B cell (primary cell): Measurements from ENCODE around the gene HERPUD1. TPM values are rescaled to one million over a fixed set of nuclear protein-coding genes. Genes with fewer than 3 reads are reported as not detected.
A peak's percentile ranks its signal among the peaks of the same experiment; 100 is the strongest.

ENCODE experiments used
- ATAC-seq: fragments of 200-7000 bp; cut with Tn5 transposase; one replicate; pipeline ENCODE4 v1.10.0; 2021; ENCODE audit warnings: low read depth, mild to moderate bottlenecking, moderate number of reproducible peaks, moderate library complexity
- CTCF ChIA-PET: fragments of 350-600 bp; sonication (Branson Sonifier 250); formaldehyde crosslinking; loops from one replicate; lab custom pipeline; 2021; ENCODE audit warnings: antibody characterized with exemption, inconsistent platforms; lab: Charles Lee
- POLR2A ChIA-PET: fragments of 350-600 bp; sonication (Branson Sonifier 250); formaldehyde crosslinking; loops from one replicate; lab custom pipeline; 2021; ENCODE audit warnings: antibody characterized with exemption; lab: Charles Lee
- DNase-seq: peaks from one replicate; pipeline ENCODE4 v3.0.0; 2013
- H2AFZ ChIP-seq: 2 replicates; pipeline ENCODE4 v1.6.1; 2012; ENCODE audit warnings: mild to moderate bottlenecking, low read depth, low read length; ENCODE audit not compliant: insufficient read depth, poor library complexity, severe bottlenecking
- H3K27ac ChIP-seq, 2 donors: 1 replicate in 1 of 2; 2 replicates in 1 of 2; pipeline ENCODE4 v1.5.1; 2012 to 2013; ENCODE audit warnings: low read length in 2 of 2, mild to moderate bottlenecking in 2 of 2, moderate library complexity in 1 of 2
- H3K27me3 ChIP-seq, 4 experiments: fragments of 200-600 bp in 1 of 4; sonication (generic) in 1 of 4; replicated peaks in 1 of 4; 1 replicate in 2 of 4; 2 replicates in 2 of 4; pipeline versions ENCODE4 v1.6.1 to v1.7.0; 2013 to 2016; ENCODE audit warnings: low read length in 3 of 4, mild to moderate bottlenecking in 2 of 4, mixed read lengths in 1 of 4, moderate library complexity in 1 of 4; ENCODE audit not compliant: insufficient read depth in 4 of 4, control insufficient read depth in 3 of 4; ENCODE audit errors: control extremely low read depth in 1 of 4
- H3K36me3 ChIP-seq, 2 experiments: replicated peaks in 1 of 2; 1 replicate in 1 of 2; 2 replicates in 1 of 2; pipeline versions ENCODE4 v1.6.1 to v1.7.1; 2013; ENCODE audit warnings: low read length in 1 of 2; ENCODE audit not compliant: insufficient read depth in 2 of 2, control insufficient read depth in 1 of 2; ENCODE audit errors: control extremely low read depth in 1 of 2, extremely low read depth in 1 of 2
- H3K4me1 ChIP-seq, 2 donors: fragments of 200-600 bp in 1 of 2; sonication (generic) in 1 of 2; 1 replicate in 1 of 2; 2 replicates in 1 of 2; pipeline versions ENCODE4 v1.5.1 to v1.6.1; 2013 to 2017; ENCODE audit warnings: low read length in 2 of 2; ENCODE audit not compliant: control insufficient read depth in 2 of 2, insufficient read depth in 2 of 2
- H3K4me2 ChIP-seq: replicated peaks from 2 replicates; pipeline ENCODE3; 2012; ENCODE audit warnings: mild to moderate bottlenecking, low read depth, low read length; ENCODE audit not compliant: poor library complexity, severe bottlenecking
- H3K4me3 ChIP-seq, 5 experiments: fragments of 200-600 bp in 1 of 5; sonication (generic) in 1 of 5; 1 replicate in 3 of 5; 2 replicates in 2 of 5; pipeline versions ENCODE4 v1.5.1 to v1.7.0; 2011 to 2016; ENCODE audit warnings: low read length in 4 of 5, mild to moderate bottlenecking in 4 of 5, low read depth in 2 of 5, control low read depth in 1 of 5, moderate library complexity in 1 of 5; ENCODE audit not compliant: insufficient read depth in 1 of 5; ENCODE audit errors: control extremely low read depth in 1 of 5, extremely low read depth in 1 of 5
- H3K79me2 ChIP-seq: fragments of 200-600 bp; sonication (generic); one replicate; pipeline ENCODE4 v1.6.0; 2016; ENCODE audit warnings: low read length; ENCODE audit not compliant: control insufficient read depth, insufficient read depth
- H3K9ac ChIP-seq: fragments of 200-600 bp; sonication (generic); 2 replicates; pipeline ENCODE4 v1.6.1; 2017; ENCODE audit warnings: mild to moderate bottlenecking, low read length, moderate library complexity
- H3K9me3 ChIP-seq, 3 donors: one replicate each; pipeline versions ENCODE4 v1.6.1 to v1.7.1; 2013; ENCODE audit warnings: low read length in 2 of 3; ENCODE audit not compliant: control insufficient read depth in 2 of 3, insufficient read depth in 1 of 3; ENCODE audit errors: control extremely low read depth in 1 of 3
- H4K20me1 ChIP-seq: 2 replicates; pipeline ENCODE4 v1.6.0; 2012; ENCODE audit warnings: mild to moderate bottlenecking, low read length; ENCODE audit not compliant: insufficient read depth, control insufficient read depth, poor library complexity, severe bottlenecking
- H3K27ac Mint-ChIP-seq: one replicate; pipeline ENCODE4 v1.8.0; 2021; ENCODE audit warnings: mixed read lengths
- H3K27me3 Mint-ChIP-seq: one replicate; pipeline ENCODE4 v1.8.0; 2021; ENCODE audit warnings: mixed read lengths
- H3K4me1 Mint-ChIP-seq: one replicate; pipeline ENCODE4 v1.8.0; 2021; ENCODE audit warnings: mixed read lengths
- H3K4me3 Mint-ChIP-seq: one replicate; pipeline ENCODE4 v1.8.0; 2021; ENCODE audit warnings: mixed read lengths
- H3K9me3 Mint-ChIP-seq: one replicate; pipeline ENCODE4 v1.8.0; 2022; ENCODE audit warnings: mixed read lengths; ENCODE audit not compliant: insufficient read depth
- EZH2 ChIP-seq: IDR thresholded peaks from 2 replicates; pipeline ENCODE4 v1.6.1; 2012; ENCODE audit warnings: borderline replicate concordance, low read depth, mild to moderate bottlenecking, moderate library complexity, low read length; ENCODE audit not compliant: insufficient read depth, poor library complexity, severe bottlenecking
- WGBS: methylation state at CpG from one replicate; pipeline ENCODE4 v1.1.5; 2013; ENCODE audit warnings: missing lambda C conversion rate; ENCODE audit not compliant: insufficient coverage; 5-methylcytosine and 5-hydroxymethylcytosine counted together
- intact Hi-C: fragments of 100-400 bp; cut with micrococcal nuclease; formaldehyde crosslinking; loops from one replicate; pipeline ENCODE4 v1.10.0; 2022
- polyA plus RNA-seq: library from polyadenylated mRNA; depleted of rRNA; stranded (reverse); fragments of >200 nt; gene quantifications from 2 replicates; pipeline ENCODE4 v1.2.3, GENCODE V29; 2012
- total RNA-seq, 2 donors: library from RNA; stranded (reverse); fragments of 120-200 nt in 1 of 2; gene quantifications; 1 replicate in 1 of 2; 2 replicates in 1 of 2; pipeline versions ENCODE4 v1.2.3 to v1.2.4, GENCODE V29; 2013 to 2022
- TF ChIP-seq, protein P1 (sequence below): fragments of 200-600 bp; IDR thresholded peaks from one replicate; pipeline ENCODE4 v1.8.0; 2022; ENCODE audit warnings: antibody characterized with exemption, mild to moderate bottlenecking

The HERPUD1 gene
- total and polyA plus RNA-seq, 2 donors (not counting 1 experiment from before 2014, with no cell fraction given), result 273 to 1,041 TPM

DNA sequence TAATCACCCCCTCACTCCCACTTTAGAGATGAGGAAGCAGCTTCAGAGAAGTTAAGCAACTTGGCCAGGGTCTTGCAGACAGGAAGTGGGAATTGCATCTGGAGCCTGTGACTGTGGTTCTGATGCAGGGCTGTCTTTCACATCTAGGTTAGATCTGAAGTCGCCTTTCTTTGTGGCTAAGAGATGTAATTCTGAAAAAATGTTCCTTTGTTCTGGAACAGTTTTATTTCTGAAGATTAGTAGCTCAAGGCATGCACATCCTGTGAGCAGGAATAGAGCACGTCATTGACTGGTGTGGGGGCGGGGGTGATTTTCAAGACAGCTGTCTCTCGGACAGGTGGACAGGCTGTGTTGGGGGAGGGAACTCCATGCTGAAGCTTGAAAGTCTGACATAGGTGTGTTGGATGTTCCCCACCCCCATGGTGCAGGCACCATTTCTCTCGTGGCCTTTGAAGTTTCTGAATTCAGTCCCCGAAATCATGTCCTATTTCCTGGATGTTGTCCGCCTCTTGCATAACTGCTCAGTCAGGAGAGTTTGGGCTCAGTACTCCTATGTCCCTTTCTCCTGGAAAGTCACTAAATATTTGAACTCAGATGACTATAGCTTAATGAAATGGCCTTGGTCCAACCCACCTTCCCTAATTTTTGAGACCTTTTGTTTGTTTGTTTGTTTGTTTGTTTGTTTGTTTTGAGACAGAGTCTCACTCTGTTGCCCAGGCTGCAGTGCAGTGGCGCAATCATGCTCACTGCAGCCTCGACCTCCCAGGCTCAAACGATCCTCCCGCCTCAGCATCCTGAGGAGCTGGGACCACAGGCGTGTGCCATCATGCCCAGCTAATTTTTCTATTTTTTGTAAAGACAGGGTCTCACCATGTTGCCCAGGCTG lies 21.0 kb upstream of the HERPUD1 start:
- H3K9me3 ChIP-seq, result no peaks in the 10 kb centered on the region
- DNase-seq (no peak), ATAC-seq (no peak)
- 61% methylated on average over 11 of the region's 12 CpGs for WGBS
- no peaks in the 10 kb centered on the region for H3K27me3 Mint-ChIP-seq
- no peaks in the 10 kb centered on the region for H3K36me3 ChIP-seq
- H3K4me1 Mint-ChIP-seq, result peaks cover 58% of the 10 kb centered on the region
- TF ChIP-seq, protein P1, sequence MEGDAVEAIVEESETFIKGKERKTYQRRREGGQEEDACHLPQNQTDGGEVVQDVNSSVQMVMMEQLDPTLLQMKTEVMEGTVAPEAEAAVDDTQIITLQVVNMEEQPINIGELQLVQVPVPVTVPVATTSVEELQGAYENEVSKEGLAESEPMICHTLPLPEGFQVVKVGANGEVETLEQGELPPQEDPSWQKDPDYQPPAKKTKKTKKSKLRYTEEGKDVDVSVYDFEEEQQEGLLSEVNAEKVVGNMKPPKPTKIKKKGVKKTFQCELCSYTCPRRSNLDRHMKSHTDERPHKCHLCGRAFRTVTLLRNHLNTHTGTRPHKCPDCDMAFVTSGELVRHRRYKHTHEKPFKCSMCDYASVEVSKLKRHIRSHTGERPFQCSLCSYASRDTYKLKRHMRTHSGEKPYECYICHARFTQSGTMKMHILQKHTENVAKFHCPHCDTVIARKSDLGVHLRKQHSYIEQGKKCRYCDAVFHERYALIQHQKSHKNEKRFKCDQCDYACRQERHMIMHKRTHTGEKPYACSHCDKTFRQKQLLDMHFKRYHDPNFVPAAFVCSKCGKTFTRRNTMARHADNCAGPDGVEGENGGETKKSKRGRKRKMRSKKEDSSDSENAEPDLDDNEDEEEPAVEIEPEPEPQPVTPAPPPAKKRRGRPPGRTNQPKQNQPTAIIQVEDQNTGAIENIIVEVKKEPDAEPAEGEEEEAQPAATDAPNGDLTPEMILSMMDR, result no peak
- no peak for TF ChIP-seq EZH2
- intact Hi-C loops, result loop anchor here (5.0 to 10.0 kb wide), 3 partner anchors 41 to 306 kb away; partner anchors contain the start of genes MT2A and SLC12A3
- peak overlapping the region; percentile 73 for H3K4me3 Mint-ChIP-seq
- peak overlapping the region in 1 of 5 experiments; percentile 48 for H3K4me3 ChIP-seq
- H3K27ac Mint-ChIP-seq, result peak overlapping the region; percentile 99
- no peaks in the 10 kb centered on the region for H3K9me3 Mint-ChIP-seq
- peaks cover 43 to 59% of the 10 kb centered on the region in 2 donors for H3K4me1 ChIP-seq
- CTCF ChIA-PET, result interaction anchor here (0.8 to 3.3 kb wide), 15 partner anchors 9 to 134 kb away, joined by 3 to 15 read pairs (median 4); partner anchors contain the start of genes HERPUD1 and NLRC5
- no peak overlapping the region for H2AFZ ChIP-seq
- peak overlapping the region; percentile 86 to 97 for H3K27ac ChIP-seq
- H3K4me2 ChIP-seq, result peak overlapping the region; percentile 71
- H4K20me1 ChIP-seq, result no peaks in the 10 kb centered on the region
- peak overlapping the region; percentile 22 for H3K9ac ChIP-seq
- no peaks in the 10 kb centered on the region for H3K27me3 ChIP-seq
- POLR2A ChIA-PET, result interaction anchor here (0.5 to 6.9 kb wide), 13 partner anchors 9 to 131 kb away, joined by 3 to 76 read pairs (median 6); partner anchors contain the start of genes HERPUD1 and NLRC5
- no peaks in the 10 kb centered on the region for H3K79me2 ChIP-seq
